CD4-positive, alpha-beta T cell treated with Interleukin-1 beta for 1 hour (primary cell): Measurements from ENCODE around the gene SLC19A2.
"Not testable (repeated sequence)": the region's sequence is repeated elsewhere in the genome, so short reads cannot be mapped to it uniquely, and the experiment has no call there.

Source experiments
- DNase-seq, 2 donors: peaks; one replicate each; pipeline ENCODE4 v3.0.0-alpha.2; 2020 to 2022

Gene SLC19A2

DNA sequence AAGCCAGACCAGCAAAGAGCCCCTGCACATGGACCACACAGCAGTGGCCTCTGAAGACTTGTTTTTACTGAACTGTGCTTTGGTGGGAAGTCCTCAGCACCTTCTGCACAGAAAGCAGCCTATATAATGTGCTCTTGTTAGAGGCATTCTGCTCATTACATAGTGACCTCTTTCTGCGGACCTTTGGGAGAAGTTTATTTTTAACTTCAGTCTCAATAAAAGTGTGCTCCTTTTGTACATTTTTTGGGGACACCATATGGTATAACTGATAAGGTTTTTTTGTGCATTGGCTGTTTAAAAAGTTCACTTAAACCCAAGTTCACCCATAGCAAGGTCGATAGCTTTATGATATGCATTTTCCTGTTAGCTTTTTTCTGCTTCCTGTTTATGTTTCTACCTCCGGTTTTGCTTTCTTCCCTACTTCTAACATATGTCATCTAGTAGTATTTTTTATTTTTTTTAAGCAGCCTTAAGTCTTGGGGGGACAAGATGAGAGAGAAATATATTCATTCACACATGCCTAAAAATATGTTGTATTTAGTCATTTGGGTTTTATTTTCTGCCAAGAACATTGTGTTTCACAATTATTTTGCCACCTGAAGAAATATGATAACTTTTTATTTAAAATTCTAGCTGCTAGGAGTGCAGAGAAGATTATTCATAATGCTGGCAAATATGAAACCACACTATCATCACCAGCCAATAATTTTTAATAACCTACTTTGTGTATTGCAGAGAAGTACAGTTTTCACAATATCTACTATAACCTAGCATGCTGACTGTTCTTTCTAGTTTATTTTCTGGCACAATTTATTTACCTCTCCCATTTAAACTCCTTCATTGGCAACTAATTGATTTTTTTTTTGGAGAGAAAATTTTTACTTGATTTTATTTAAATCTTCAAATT, 22.9 kb upstream of the SLC19A2 start:
- DNase-seq: no peak

DNA sequence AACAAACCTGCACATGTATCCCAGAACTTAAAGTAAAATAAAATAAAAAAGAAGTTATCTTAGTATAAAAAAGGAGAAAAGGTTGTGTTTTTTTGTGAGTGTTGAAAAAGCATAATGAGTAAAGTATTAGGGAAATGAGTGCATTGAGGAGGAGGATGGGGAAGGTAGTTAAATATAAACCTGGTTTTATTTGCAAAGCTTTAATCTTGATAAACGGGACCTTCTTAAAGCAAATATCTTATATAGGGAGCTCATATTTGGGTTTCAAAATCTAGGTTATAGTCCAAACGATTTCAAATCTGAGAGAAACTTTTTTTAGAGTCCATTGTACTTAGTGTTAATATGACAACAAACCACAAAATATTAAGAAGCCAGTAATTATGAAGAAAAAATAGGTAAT, 21.7 kb upstream of the SLC19A2 start:
- DNase-seq: no peak

DNA sequence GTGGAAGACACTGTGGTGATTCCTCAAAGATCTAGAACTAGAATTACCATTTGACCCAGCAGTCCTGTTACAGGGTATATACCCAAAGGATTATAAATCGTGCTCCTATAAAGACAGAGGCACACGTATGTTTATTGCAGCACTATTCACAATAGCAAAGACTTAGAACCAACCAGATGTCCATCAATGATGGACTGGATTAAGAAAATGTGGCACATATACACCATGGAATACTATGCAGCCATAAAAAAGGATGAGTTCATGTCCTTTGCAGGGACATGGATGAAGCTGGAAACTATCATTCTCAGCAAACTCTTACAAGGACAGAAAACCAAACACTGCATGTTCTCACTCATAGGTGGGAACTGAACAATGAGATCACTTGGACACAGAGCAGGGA, 17.9 kb upstream of the SLC19A2 start:
- not testable (repeated sequence) for DNase-seq

DNA sequence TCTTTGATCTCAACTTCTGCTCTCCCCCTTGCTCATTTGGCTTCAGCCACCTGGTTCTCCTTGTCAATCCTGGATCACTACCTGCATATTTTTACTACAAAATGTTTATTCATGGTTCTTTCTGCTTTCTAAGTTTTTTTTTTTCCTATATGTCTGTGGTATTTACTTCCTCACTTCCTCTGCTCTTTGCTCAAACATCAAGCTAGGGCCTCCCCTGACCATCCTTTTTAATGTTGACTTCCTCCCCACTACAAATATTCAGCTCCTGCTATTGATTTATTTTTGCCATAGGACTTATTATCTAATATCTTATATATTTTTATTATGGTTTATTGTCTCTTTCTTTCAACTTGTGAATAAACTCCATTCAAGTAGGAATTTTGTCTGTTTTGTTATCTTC, 14.1 kb upstream of the SLC19A2 start:
- no peak for DNase-seq

GRCh38 chr1:169497317-169497716, 11.6 kb upstream of the SLC19A2 start:
- DNase-seq: no peak

DNA sequence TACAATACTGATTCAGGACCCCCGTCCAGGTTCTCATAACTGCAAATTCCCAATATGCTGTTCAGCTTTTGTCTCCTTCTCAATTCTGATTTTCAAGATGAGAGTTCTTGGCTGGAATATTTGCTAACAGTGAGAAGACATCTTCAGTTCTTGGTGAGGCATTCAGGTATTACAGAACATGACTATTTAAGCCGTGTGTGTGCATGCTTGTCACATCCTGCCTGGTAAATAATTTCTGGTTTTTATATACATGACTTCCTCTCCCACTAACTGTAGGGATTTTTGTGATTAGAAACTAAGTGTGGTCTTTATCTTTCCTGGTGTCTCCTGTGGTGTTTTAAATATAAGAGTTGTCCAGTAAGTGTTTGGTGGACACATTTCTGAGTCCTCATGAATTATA, 10.2 kb upstream of the SLC19A2 start:
- DNase-seq: no peak

DNA sequence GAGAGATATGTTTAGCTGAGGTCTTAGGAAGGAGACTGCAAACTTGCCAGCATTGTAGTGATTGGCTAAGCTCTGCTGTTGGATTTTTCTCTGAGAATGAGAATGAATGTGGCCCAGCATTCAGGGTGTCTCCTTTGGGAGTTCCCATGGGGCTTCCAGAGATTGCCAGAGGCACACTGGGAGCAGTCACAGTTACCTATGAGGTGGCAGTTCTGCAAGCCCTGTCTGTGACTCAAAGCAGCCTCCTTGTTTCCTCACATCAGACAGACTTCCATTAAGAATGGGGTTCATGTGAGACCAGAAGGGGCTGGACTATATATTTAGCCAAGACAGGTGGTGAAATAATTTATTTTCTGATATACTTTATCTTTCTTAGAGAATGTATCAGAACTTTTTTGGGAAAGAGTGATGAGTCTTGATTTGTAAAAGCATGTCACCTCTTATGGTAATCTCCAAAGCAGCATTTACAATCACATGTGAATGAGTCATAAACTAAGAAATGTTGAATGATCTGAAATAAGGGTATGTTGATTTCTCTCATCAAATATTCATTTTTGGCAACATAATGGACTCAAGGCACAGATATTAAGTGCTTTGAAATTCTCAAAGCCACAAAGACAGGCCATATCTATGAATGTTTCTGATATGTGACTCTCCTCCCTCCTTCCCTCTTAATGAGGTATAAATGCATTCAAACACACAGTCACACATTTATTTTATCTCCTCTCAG, 9.5 kb upstream of the SLC19A2 start:
- DNase-seq: no peak

DNA sequence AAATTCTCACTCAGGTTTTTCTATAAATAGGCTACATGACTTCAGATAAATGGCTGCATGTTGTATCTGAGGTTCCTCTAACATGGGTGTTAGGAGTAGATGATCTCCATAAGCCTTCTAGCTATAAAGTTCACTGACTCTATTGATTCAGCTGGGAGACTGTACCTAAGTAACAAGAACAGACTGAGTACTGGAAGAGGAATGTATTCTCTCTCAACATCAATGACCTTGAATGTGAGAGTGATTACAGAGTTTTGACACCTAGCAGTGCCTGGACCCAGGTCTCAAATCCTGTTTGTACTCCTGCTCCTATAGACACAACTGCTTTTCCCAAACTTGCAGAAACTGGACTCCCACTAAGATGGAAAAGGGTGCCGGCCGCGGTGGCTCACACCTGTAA, 8.6 kb upstream of the SLC19A2 start:
- no peak for DNase-seq

GRCh38 chr1:169493251-169493650, 7.5 kb upstream of the SLC19A2 start:
- DNase-seq: no peak

GRCh38 chr1:169491845-169492281, 6.1 kb upstream of the SLC19A2 start:
- no peak for DNase-seq

- no peak for DNase-seq
Observed at GRCh38 chr1:169488157-169488556, 2.4 kb upstream of the SLC19A2 start.

- no peak for DNase-seq
Observed at GRCh38 chr1:169487561-169487960, 1.8 kb upstream of the SLC19A2 start.

DNA sequence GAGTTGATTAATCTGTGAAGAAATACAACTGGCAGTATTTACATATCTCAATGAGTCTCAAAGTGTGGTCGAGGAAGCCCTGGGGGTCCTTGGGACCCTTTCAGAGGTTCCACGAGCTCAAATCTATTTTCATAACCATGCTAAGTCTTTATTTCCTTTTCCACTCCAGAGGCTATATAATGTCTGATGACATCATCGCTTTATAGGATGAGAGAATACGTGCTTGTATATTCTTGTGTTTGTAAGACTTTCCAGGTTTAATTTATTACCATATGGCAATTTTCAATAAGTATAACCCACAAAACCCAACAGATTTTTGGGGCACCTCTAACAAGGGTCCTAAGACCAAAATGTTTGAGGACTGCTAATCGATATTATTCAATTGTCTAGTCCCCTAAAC, 1.4 kb upstream of the SLC19A2 start:
- DNase-seq: no peak

DNA sequence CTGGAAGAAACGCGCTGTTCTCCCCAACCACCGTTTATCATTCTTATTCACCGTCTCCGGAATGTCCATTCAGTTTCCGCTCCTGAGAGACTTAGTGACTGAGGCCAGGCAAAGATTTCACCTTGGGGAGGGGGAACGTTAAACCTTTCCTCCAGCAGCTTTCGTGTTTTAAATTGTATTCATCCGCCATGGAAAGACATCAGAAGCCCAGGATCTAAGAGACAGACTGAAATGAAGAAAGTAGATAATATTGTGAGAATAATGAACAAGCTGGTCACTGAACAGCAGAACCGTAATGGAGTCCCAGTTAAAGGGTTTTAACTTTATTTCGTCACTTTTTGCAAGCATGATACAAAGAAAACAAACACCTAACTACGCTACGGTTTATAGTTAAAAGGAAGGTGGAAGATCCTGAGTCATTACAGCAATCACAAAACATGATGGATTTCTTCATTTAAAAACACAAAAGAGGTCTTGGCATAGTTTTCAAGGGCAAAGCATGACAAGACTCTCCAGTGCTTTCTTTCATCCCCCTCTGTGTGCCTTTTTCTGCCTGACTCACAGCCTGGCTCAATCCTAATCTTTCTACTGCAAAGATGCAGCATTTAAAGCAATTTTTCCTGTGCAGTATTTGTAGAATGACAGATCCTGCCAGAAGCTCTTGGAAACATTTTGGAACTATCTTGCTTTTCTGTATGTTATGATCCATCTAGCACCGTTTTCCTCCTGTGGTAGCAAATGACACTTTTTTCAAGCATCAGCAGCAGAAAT, 722 bp upstream of the SLC19A2 start:
- no peak for DNase-seq

GRCh38 chr1:169484683-169485430, 887 bp downstream of the SLC19A2 start:
- DNase-seq: peak; percentile 27 to 34

DNA sequence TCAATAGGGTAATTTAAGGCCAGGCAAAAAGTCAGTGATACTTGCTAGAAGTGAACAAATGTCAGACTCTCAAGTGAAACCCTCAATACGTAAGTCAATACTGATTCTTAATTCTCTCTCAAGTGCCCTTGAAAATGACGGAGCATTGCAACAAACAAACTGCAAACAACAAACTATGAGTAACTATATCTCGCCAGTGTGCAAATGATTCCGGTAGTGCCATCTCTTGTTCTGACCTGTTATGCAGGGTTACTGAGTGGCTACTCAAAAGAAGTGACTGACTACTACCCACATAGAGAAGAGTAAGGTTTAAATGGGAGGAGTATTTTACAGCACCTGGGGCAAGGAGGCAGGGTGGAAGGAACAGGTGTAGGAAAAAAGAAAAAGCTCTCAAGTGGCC, 1.6 kb downstream of the SLC19A2 start:
- no peak for DNase-seq

GRCh38 chr1:169483500-169483966, 2.2 kb downstream of the SLC19A2 start:
- no peak for DNase-seq

DNA sequence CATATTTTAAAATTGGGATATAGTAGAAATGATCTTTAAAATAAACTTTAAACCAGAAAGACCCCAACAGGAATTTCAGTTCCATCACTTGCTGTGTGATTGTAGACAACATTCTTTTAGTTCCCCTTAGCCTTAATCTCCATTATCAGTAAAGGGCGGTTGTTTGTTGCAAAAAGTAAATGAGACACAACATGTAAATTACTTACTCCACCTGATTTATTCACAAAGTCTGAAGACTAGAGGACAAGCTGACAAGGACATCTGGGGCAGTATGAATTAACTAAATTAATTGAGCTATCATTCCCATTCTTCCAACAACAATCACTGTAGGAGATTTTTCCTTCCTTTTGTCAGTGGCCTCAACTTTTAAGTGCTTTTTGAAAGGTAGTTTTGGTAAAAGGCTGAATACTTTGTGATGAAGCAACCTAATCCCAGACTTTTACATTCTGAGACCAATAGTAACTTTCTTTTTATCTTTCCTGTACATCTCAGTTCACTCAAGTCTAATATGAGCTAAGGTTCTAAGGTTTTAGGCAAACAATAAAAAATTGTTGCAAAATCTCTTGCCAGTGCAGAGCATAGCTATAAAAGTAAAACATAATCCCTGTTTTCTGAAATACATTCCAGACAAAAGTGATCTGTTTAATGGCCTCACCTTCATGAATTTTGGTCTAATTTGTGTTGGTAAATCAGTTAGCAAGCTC, 6.2 kb downstream of the SLC19A2 start:
- no peak for DNase-seq

- DNase-seq: no peak
Observed at GRCh38 chr1:169478094-169478672, 7.6 kb downstream of the SLC19A2 start.

DNA sequence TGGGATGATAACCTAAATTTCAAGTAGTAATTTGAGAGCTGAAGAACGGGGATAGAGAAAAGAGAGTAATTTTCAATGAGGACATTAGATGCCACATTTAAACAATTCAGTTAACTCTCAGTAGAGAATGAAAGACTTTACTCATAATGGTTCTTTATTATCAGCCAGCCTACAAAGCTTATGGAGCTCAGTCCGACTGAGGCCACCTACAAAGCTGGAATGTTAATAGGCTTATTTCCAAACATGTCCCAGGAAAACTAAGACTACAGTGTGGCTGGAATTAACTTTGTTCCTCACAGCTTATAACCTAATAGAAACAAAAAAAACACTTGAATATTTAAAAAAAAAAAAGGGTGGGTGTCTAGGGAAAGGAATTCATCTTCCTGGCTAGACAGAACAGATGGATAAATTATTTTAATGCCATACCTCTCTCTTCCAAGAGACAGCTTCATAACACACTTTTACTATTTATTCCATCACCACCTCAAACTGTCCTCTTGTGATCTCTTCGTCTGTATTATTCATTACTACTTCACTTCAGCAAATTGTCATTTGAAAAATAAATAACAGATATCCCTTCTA, 9.8 kb downstream of the SLC19A2 start:
- DNase-seq: no peak
